Smooth muscle cell (in vitro differentiated cells): ENCODE measurements around the gene LPAR1. TPM values are rescaled to one million over a fixed set of nuclear protein-coding genes. Genes with fewer than 3 reads are reported as not detected.

ENCODE experiments used
- DNase-seq: peaks from one replicate; lab custom pipeline; 2025; ENCODE audit not compliant: unreplicated experiment; lab: John Stamatoyannopoulos, UW
- H2AFZ ChIP-seq: fragments of 200-600 bp; sonication (generic); 2 replicates; pipeline ENCODE4 v1.6.0; 2016; ENCODE audit warnings: antibody characterized with exemption, low read depth, mild to moderate bottlenecking
- H3F3A ChIP-seq: fragments of 200-600 bp; sonication (generic); 2 replicates; pipeline ENCODE4 v1.6.0; 2017; ENCODE audit warnings: antibody characterized with exemption, low read depth
- H3K27ac ChIP-seq: fragments of 200-600 bp; sonication (generic); 2 replicates; pipeline ENCODE4 v1.5.1; 2016; ENCODE audit warnings: low read depth, mild to moderate bottlenecking
- H3K27me3 ChIP-seq: fragments of 200-600 bp; sonication (generic); 2 replicates; pipeline ENCODE4 v1.6.1; 2016; ENCODE audit warnings: low read depth, mild to moderate bottlenecking
- H3K36me3 ChIP-seq: fragments of 200-600 bp; sonication (generic); 2 replicates; pipeline ENCODE4 v1.5.1; 2016; ENCODE audit warnings: low read depth
- H3K4me1 ChIP-seq: fragments of 200-600 bp; sonication (generic); 2 replicates; pipeline ENCODE4 v1.5.1; 2016; ENCODE audit warnings: low read depth
- H3K4me2 ChIP-seq: fragments of 200-600 bp; sonication (generic); 2 replicates; pipeline ENCODE4 v1.6.0; 2016; ENCODE audit warnings: mild to moderate bottlenecking
- H3K4me3 ChIP-seq: fragments of 200-600 bp; sonication (generic); 2 replicates; pipeline ENCODE4 v1.5.1; 2016; ENCODE audit warnings: mild to moderate bottlenecking
- H3K79me2 ChIP-seq: fragments of 200-600 bp; sonication (generic); 2 replicates; pipeline ENCODE4 v1.6.0; 2016; ENCODE audit warnings: low read depth, mild to moderate bottlenecking
- H3K9ac ChIP-seq: fragments of 200-600 bp; sonication (generic); 2 replicates; pipeline ENCODE4 v1.6.0; 2016; ENCODE audit warnings: low read depth
- H3K9me3 ChIP-seq: fragments of 200-600 bp; sonication (generic); replicated peaks from 2 replicates; pipeline ENCODE4 v1.5.1; 2016; ENCODE audit warnings: low read depth
- H4K20me1 ChIP-seq: fragments of 200-600 bp; sonication (generic); 2 replicates; pipeline ENCODE4 v1.6.0; 2016; ENCODE audit warnings: low read depth
- WGBS: methylation state at CpG from one replicate; pipeline ENCODE4 v1.1.7; 2016; ENCODE audit warnings: low lambda C conversion rate; 5-methylcytosine and 5-hydroxymethylcytosine counted together
- polyA plus RNA-seq: library from polyadenylated mRNA; unstranded; fragments of >200 nt; fragmentation: Nextera tagmentation; extraction: Ambion mirVana; gene quantifications from 2 replicates; pipeline ENCODE4 v1.2.1, GENCODE V29; 2016
- total RNA-seq: library from RNA; depleted of rRNA; stranded (reverse); fragments of >200 nt; gene quantifications from 2 replicates; pipeline ENCODE4 v1.2.3, GENCODE V29; 2014
- TF ChIP-seq, protein P1 (sequence below): fragments of 200-600 bp; sonication (generic); IDR thresholded peaks from 2 replicates; pipeline ENCODE4 v1.5.1; 2017; ENCODE audit warnings: borderline replicate concordance, mild to moderate bottlenecking, antibody characterized with exemption; ENCODE audit not compliant: insufficient read depth, poor library complexity, severe bottlenecking

Gene LPAR1
- total and polyA plus RNA-seq, 2 experiments from 2014 or later: 20.5 to 21.3 TPM

- Histone ChIP-seq H3K4me3 (no peak overlapping the region), H3K9me3 (no peaks in the 10 kb centered on the region), H4K20me1 (no peaks in the 10 kb centered on the region), H3F3A (no peaks in the 10 kb centered on the region), H3K79me2 (no peaks in the 10 kb centered on the region), H3K27me3 (no peaks in the 10 kb centered on the region), H3K36me3 (no peaks in the 10 kb centered on the region), H3K4me2 (no peak overlapping the region), H3K9ac (no peak overlapping the region), H2AFZ (no peak overlapping the region), H3K27ac (no peak overlapping the region), H3K4me1 (peaks cover 4% of the 10 kb centered on the region)
- TF ChIP-seq, protein P1, sequence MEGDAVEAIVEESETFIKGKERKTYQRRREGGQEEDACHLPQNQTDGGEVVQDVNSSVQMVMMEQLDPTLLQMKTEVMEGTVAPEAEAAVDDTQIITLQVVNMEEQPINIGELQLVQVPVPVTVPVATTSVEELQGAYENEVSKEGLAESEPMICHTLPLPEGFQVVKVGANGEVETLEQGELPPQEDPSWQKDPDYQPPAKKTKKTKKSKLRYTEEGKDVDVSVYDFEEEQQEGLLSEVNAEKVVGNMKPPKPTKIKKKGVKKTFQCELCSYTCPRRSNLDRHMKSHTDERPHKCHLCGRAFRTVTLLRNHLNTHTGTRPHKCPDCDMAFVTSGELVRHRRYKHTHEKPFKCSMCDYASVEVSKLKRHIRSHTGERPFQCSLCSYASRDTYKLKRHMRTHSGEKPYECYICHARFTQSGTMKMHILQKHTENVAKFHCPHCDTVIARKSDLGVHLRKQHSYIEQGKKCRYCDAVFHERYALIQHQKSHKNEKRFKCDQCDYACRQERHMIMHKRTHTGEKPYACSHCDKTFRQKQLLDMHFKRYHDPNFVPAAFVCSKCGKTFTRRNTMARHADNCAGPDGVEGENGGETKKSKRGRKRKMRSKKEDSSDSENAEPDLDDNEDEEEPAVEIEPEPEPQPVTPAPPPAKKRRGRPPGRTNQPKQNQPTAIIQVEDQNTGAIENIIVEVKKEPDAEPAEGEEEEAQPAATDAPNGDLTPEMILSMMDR: no peak
- 83% methylated on average over 3 of the region's 3 CpGs for WGBS
- DNase-seq: no peak
These were observed 100.0 kb downstream of the LPAR1 start for GRCh38 chr9:110938242-110938641.

- Histone ChIP-seq H3K4me1 (no peaks in the 10 kb centered on the region), H3K36me3 (no peaks in the 10 kb centered on the region), H3K79me2 (no peaks in the 10 kb centered on the region), H3K9me3 (no peaks in the 10 kb centered on the region), H2AFZ (no peak overlapping the region), H4K20me1 (no peaks in the 10 kb centered on the region), H3K9ac (no peak overlapping the region), H3K4me3 (no peak overlapping the region), H3K27ac (peak overlapping the region; percentile 17), H3F3A (no peaks in the 10 kb centered on the region), H3K27me3 (no peaks in the 10 kb centered on the region), H3K4me2 (peak overlapping the region; percentile 59)
- 40% methylated on average over 3 of the region's 3 CpGs for WGBS
- no peak for DNase-seq
- TF ChIP-seq, protein P1: no peak
These were observed 101.4 kb downstream of the LPAR1 start for GRCh38 chr9:110936719-110937452.

DNA sequence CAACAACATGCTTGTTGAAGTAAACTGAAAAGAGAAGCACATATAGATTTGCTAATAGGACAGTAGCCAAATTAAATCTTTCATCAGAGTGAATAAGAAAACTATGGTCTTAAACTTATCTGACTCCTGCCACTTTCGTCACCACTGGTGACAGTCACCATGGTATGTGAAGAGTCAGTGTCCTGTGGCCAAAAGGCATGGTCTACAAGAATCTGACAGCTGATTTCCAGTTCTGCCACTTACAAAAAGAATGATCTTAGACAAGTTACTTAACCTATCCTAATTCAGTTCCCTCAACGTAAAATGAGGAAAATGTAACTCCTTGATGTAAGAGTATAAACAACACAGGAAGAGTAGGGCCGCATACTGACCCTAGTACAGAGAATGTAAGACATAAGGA lies 102.0 kb downstream of the LPAR1 start:
- TF ChIP-seq, protein P1: no peak
- Histone ChIP-seq H3K36me3 (no peaks in the 10 kb centered on the region), H3F3A (no peaks in the 10 kb centered on the region), H3K4me3 (no peak overlapping the region), H2AFZ (no peak overlapping the region), H3K4me1 (no peaks in the 10 kb centered on the region), H3K9ac (no peak overlapping the region), H3K79me2 (no peaks in the 10 kb centered on the region), H3K4me2 (peak overlapping the region; percentile 59), H4K20me1 (no peaks in the 10 kb centered on the region), H3K9me3 (no peaks in the 10 kb centered on the region), H3K27me3 (no peaks in the 10 kb centered on the region), H3K27ac (peak overlapping the region; percentile 17)
- no peak for DNase-seq
- 88% methylated on average over 3 of the region's 3 CpGs for WGBS

DNA sequence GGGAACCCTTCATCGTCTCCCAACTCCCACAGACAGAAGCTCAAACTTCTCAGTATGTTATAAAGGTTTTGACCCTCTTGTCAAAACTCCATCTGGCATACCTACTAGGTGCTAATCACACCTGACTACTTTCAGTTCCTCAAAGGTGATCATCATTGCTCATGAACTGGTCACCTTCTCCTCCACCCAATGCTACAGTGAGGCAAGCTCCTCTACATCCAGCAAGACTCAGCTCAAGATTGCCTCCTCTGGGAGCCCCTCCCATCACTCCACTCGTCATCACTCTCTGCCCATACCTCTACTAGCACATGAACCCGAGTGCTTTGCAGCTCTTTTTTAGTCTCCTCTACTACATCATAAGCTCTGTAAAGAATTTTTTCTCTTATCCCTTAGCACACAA lies 102.4 kb downstream of the LPAR1 start:
- TF ChIP-seq, protein P1: no peak
- H3F3A ChIP-seq: no peaks in the 10 kb centered on the region
- no peak for DNase-seq
- no peak overlapping the region for H3K9ac ChIP-seq
- H3K4me3 ChIP-seq: no peak overlapping the region
- H3K79me2 ChIP-seq: no peaks in the 10 kb centered on the region
- no peak overlapping the region for H2AFZ ChIP-seq
- H4K20me1 ChIP-seq: no peaks in the 10 kb centered on the region
- no peaks in the 10 kb centered on the region for H3K9me3 ChIP-seq
- no peaks in the 10 kb centered on the region for H3K27me3 ChIP-seq
- no peak overlapping the region for H3K4me2 ChIP-seq
- 90% methylated on average over 3 of the region's 3 CpGs for WGBS
- H3K4me1 ChIP-seq: no peaks in the 10 kb centered on the region
- H3K36me3 ChIP-seq: no peaks in the 10 kb centered on the region
- H3K27ac ChIP-seq: no peak overlapping the region
